GM21717 (cell line): ENCODE measurements around the gene SLC9A8.

Source experiments
- ATAC-seq: cut with Tn5 transposase; IDR thresholded peaks from one replicate; pipeline ENCODE4 v1.9.1; 2021; ENCODE audit warnings: mild to moderate bottlenecking, moderate library complexity; ENCODE audit not compliant: unreplicated experiment

SLC9A8 gene

DNA sequence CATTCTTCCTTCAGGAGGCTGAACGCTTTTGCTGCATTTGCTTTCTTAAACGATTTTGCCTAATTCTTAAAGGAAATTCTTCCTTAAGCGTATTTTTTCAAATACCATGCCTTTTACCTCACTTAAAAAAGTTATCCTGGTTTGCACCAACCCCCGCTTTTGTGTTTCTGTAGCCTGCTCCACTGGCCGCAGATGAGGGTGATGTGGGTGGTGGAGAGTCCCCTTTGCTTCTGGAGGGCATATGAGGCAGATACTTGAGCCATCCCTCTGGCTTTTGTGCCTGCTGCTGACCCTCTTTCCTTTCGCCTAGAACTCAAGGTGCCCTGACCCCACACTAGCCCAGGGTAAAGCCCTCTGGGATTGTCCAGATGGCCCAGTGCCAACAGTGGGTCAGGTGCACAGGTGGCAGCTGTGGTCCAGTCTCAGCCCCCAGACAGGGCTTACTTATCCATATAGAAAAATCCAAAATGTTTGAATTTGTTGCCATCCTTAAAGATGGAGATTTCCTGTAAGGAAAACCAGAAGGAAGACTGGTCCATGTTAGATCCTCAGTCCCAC is 58.8 kb downstream of the SLC9A8 start:
- no peak for ATAC-seq

DNA sequence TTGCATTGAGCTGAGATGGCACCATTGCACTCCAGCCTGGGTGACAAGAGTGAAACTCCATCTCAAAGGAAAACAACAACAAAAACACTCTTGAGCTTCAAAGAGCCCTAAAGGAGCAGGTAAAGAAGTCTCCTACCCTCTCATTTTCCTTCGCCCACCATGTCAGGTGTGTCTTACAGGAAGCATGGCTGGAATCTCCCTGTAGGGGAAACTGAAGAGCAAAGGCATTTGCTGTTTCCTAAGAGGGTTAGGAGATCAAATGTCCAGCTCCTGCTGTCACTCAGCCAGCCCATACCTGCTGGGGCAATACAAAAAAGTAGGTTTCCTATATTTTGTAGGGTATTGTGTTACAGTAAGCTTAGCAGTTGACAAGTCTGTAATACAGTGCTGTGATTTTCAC is 59.4 kb downstream of the SLC9A8 start:
- no peak for ATAC-seq

DNA sequence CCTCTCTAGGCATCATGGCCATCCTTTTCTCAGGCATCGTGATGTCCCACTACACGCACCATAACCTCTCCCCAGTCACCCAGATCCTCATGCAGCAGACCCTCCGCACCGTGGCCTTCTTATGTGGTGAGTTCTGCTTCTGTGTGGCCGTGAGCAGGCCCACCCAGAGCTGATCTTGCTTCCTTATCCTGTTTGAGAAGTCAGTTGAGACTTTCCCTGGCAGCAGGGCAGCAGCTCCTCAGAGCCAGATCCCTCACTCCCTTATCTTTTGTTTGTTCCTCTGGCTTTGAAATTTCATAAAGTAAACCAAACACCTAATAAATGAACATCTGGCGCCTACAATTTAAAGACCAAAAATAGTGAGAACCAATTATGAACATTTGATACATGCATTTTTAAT is 62.1 kb downstream of the SLC9A8 start:
- ATAC-seq, result no peak

DNA sequence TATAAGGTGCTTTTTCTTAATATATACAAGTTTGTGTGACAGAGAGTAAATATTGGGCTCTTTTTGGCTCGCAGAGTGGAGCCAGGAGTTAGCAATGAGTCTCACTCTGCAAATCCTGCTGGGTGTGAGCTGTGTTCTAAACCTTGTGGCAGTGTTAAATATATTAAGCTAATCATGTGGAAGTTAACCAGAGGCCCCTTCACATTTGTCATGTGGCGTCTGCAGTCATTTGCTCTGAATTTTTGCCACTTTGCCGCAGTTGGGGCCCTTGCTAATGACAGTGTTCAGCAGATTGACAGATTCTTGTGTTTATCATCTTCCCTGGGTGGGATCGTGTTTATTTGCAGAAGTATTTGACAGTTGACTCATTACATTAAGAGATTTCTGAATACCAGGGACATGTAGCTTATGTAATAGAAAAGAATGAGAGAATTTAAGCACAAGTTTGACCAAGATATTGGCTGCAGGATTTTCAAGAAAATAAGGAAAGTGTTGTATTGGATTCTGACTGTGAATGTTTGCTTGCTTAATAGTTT is 64.8 kb downstream of the SLC9A8 start:
- no peak for ATAC-seq

DNA sequence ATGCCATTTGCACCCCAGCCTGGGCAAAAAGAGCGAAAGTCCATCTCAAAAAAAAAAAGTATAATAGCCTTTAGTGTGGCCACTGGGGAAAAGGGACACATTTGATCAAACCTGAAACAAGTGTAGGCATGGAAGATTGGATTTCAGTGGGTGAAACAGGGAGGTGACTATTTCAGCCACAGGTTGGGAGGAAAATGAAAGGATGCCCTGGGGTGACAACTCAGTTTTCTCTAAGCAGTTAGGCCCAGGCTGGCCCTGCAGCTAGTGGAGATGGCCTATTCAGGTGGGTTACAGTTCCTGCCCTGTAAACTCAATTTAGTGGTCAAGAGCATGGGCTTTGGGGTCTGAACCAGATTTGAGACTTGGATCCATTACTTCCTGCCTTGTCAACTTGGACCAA is 66.3 kb downstream of the SLC9A8 start:
- ATAC-seq, result no peak

DNA sequence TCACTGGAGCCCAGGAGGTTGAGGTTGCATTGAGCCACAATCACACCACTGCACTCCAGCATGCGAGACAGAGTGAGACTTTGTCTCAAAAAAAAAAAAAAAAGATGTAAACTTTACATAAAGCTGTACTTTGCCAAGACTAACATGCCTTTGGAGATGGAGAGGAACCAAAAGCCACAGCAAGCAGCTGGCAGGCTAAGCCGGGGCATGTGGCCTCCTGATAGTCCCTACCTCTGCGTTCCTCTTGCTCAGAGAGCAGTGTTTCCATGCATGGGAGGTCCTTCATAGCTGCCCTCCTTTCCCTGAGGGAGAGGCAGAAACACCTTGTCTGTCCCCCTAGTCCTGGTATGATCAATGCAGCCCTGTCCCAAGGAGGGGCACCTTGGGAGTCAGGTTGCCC is 67.5 kb downstream of the SLC9A8 start:
- ATAC-seq, result no peak

DNA sequence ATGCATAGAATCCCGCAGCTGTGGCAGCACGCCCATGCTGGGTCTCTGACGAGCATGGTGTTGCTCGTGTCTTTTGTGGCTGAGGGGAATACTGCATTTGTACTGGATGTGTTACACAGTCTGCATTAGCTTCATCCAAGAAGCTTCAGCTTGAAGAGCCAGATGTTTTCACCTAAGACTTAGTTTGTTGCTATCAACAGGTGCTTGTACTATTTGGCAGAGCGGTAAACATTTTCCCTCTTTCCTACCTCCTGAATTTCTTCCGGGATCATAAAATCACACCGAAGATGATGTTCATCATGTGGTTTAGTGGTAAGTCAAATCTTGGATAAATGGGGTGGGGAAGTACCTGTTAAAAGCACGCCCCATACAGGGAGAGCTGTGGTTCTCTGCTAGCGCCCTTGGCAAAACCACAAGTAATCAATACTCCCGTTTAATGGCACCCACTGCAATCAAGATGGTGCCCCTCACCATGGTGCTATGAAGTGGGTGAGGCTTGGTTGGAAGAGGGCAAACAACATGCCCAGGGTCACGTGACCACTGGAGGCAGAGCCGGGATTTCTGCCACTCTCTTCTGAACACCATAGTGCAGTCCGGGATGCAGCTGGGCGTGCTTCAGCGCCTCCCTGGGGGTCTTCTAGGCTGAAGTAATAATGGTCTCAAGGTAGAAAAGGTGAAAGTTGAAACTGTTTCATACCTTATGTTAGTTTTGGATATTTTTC is 68.3 kb downstream of the SLC9A8 start:
- no peak for ATAC-seq

DNA sequence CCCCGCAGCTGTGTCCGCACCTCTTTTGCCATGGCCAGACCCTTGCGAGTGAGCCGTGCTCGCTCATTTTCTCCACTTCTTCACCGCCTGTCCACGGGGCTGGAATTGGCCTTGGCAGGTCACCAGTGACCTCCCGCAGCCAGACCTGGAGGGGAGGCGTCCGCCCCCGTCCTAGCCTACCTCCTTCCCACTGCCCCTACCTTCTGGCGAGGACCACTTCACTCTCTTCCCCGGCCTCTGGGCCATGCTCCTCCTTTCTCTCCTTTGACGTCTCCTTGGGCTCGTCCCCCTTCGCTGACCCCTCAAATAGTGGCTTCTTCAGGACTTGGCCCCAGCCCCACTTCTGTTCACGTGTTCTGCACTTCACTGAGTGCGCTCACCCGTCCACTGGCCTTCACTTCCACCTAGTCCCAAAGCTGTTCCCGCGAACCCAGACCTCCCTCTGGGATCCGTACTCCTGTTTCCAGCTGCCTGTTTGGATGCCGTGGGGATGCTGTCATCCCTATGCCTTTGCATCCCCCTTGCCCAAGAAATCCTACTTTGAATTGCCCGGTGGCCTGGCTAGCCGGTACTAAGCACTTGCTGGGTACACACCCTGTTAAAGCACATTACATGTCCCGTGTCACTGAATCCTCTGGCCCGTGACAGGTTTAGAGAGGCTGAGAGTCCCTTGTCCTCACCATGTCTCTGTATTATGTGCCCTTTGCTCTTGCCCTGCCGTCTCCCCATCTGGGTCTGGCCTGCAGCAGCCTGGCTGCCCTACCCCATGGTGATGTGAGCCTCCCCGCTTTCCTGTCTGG is 69.7 kb downstream of the SLC9A8 start:
- no peak for ATAC-seq

DNA sequence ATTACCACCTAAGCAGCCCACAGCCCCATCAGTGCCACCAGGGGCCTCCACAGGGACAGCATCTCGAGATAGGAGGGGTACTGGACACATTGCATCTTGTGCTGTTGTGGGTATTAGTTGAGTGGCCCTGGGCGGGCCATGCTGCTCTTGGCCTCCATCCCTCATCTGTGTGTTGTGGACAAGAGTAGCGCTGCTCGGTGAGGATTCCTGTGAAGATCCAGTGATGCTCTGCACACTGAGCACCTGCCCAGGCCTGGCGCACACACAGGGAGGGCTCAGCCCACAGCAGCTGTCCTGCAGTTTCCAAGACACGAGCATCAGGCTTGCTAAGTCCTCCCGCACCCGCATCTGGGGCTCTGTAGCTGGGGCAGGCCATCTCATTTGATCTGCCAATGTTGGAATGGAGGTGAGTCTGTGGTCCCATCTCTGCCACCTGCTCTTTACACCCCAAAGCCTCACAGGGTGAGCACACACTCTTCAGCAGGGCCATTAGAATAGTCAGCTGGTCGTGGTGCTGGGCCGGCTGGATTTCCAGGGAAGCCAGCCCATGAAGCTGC is 70.7 kb downstream of the SLC9A8 start:
- no peak for ATAC-seq

DNA sequence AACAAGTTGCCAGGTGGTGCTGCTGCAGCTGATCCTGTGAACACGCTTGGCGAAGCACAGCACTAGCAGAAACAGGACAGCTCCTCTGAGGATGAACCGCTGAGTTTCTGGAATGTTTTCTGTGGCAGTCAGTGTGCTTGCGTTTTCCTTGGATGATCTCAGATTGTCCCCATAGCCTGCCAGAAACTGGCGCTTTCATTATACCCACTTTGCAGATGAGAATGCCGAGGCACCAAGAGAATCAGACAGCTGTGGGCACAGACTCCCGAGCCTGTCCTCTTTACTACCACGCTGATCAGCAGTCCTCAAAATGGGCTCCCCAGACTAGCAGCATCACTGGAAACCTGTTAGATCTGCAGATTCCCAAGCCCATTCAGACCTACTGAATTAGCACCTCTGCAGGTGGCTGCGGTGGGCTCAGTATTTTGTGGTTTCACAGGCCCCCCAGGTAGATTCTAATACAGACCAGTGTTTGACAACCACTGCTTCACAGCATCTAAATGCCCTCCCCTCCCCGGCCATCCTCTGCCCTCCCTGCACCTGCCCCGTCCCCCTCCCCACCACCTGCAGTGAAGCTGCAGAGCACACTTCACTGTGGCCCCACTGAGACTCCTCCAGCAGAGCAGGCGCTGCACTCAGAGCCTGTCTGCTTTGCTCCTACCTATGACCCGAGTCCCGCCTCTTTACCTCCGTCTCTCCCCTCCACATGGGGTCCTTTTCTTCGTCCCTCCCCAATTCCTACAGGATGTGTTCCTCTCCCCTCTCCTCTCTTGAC is 73.1 kb downstream of the SLC9A8 start:
- no peak for ATAC-seq

DNA sequence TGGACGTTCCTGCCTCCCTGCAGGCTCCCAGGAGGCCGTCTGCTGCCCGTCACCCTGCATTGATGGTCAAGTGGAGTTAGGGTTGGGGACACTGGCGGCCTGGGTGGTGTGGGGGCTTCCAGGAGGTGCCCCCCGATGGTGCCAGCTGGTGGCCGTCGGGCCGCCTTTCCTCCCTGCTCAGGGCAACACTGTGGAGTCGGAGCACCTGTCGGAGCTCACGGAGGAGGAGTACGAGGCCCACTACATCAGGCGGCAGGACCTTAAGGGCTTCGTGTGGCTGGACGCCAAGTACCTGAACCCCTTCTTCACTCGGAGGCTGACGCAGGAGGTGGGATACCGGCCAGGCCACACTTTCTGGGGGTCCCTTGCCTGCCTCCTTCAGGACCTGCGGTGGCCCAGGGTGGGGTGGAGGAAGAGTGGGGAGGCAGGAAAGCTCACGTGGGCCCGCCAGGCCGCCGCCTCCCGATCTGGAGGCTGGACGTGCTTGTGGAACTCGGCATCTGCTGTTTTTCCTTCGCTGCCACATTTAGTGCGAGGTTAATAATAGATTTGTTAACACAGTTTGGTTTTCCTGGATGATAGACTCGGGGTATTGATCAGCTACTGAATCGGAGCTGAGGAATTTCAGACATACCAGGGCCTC is 74.1 kb downstream of the SLC9A8 start:
- no peak for ATAC-seq

DNA sequence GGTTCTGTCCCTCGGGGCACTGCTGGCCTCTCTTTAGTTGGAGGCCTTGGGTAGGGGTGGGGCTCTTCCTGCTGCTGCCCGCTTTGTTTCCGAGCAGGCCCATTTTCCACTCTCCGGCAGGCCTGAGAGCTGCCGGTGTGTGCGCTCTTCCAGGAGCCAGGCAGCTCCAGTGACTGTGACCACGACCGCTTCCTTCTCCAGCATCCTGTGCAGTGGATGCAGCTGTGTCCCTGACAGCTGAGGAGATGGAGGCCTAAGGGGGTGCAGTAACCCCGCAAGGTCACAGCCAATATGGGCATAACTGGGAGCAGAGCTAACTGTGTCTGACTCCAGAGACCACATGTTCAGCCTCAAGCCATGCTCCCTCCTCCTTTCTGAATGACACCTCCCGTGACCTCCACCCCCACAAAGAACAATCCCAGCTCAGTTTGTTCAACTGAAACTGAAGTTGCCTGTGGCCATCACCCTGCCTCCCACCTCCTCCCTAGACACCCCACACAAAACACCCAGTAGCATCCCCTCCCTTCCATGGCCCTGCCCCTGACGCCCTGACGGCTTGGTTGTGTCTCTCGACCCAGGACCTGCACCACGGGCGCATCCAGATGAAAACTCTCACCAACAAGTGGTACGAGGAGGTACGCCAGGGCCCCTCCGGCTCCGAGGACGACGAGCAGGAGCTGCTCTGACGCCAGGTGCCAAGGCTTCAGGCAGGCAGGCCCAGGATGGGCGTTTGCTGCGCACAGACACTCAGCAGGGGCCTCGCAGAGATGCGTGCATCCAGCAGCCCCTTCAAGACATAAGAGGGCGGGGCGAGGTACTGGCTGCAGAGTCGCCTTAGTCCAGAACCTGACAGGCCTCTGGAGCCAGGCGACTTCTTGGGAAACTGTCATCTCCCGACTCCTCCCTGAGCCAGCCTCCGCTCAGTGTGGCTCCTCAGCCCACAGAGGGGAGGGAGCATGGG is 74.9 kb downstream of the SLC9A8 start:
- no peak for ATAC-seq

DNA sequence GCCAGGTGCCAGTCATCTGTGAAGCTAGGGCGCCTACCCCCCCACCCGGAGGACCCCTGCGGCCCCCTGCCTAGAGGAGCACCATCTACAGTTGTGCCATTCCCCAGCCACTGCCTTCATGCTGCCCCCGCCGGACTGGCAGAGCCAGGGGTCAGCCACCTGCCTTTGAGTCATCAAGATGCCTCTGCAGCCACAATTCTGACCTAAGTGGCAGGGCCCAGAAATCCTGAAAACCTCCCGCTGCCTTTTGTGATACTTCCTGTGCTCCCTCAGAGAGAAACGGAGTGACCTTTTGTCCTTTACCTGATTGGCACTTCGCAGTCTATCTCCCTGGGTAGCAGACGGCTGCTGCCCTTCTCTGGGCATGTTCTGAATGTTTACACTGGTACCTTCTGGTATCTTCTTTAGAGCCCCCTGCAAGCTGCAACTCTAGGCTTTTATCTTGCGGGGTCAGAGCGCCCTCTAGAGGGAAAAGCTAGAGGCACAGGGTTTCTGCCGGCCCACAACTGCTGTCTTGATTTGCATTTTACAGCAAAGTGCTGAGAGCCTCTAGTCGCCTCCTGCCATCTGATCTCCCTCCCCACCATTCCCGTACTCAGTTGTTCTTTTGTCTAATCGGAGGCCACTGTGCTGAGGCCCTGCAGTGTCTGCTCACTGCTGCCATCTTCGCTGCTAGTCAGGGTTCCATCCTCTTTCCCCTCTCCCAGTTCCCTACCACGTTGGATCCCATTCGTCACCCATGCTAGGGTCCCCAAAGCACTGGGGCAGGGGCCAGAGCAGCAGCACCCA is 75.8 kb downstream of the SLC9A8 start:
- no peak for ATAC-seq

DNA sequence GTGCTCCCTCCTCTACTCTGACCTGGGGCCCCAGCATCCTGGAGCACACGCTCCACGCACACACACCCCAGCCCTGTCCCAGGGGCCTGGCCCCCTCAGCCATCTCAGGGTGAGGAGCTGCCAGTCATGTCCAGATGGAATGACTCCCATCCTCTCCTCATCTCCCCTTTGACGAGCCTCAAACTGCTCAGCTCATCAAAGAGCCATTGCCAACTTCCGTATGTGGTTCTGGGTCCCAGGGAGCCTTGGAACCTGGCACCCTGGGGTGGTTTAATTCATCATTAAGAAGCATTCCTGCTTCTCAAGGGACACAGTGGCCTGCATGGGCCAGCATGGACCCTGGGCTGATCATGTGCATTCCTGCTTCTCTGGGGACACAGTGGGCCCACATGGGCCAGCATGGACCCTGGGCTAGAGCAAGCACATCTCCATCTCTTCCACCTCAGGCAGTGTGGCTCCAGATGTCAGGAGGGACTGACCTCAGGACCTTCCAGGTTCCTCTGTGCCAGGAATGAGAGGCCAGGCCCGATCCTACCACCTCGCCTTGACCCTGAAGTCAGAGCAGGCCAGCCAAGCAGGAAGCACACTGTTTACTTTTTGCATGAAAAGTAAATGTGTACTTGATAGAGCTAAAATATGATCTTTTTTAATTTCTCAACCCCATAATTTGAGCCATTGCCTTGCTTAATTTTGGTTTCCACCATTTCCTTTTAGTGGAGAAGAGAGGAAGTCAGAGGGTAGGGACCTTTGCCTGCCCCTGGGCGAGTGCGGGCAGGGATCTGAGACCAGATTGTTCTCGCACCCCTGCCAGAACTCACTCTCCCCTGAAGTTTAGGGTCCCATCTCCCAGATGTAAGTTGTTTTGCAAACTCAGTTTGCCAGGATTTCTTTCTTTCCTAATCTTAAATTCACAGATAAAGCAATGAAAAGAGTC is 76.6 kb downstream of the SLC9A8 start:
- ATAC-seq, result no peak

DNA sequence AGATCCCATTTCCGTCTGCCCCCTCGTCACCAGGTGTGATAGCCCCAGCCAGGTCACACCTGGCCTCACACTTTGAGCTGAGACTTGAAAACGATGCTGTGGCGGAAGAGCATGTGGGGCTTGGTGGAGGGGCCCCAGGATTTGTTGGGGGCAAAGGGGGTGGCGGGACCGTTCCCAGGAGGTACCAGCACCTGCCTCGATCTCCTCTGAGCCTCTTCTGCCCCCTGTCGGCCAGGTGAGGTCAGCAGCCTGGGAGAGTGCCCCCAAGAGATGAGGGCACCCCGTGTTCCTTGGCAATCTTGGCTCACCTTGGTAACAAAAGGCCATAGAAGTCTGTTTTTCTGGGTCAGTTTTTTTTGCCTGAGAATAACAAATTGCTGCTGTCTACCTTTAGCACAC is 77.3 kb downstream of the SLC9A8 start:
- no peak for ATAC-seq

DNA sequence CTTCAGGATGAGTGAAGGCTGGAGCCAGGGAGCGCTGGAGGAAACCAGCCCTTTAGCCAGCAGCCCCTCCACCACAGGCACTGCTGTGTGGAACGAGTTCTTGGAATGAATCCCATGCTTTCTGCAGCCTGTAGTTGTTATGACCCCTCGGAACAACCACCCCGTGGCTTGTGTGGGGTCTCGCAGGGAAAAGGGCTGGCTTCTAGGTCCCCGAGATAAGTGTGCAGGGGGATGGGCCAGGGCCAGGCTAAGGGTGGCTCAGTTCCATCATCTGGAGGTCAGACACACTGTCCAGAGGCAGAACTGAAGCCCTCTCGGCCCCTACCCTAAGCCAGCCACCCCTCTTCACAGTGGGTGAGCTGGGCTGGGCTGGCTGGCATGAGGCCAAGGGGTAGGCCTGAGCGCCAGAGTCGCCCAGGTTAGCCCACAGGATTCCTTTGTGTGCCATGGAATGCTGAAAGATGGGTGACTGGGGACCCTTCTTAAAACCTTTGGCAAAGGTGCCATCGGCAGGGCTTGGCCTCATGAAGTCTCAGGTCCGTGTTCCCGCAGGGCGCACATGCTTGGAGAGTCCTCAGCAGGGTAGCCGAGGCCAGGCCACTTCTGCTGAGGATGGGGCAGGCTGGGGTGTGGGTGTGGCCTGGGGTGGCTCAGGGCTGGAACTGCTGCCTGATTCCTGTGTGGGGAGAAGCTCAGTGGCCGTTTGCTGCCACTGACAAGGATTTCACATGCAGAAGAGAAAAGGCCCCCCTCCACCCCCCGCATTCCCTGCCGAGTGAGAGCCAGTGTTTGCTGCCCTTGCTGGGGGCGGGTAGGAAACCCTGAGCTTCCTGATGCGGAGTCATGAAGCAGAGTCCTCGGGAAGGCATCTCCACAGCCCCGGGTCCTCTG is 78.1 kb downstream of the SLC9A8 start:
- no peak for ATAC-seq
